ENCODE data around the gene ESAM.

ESAM gene

DNA sequence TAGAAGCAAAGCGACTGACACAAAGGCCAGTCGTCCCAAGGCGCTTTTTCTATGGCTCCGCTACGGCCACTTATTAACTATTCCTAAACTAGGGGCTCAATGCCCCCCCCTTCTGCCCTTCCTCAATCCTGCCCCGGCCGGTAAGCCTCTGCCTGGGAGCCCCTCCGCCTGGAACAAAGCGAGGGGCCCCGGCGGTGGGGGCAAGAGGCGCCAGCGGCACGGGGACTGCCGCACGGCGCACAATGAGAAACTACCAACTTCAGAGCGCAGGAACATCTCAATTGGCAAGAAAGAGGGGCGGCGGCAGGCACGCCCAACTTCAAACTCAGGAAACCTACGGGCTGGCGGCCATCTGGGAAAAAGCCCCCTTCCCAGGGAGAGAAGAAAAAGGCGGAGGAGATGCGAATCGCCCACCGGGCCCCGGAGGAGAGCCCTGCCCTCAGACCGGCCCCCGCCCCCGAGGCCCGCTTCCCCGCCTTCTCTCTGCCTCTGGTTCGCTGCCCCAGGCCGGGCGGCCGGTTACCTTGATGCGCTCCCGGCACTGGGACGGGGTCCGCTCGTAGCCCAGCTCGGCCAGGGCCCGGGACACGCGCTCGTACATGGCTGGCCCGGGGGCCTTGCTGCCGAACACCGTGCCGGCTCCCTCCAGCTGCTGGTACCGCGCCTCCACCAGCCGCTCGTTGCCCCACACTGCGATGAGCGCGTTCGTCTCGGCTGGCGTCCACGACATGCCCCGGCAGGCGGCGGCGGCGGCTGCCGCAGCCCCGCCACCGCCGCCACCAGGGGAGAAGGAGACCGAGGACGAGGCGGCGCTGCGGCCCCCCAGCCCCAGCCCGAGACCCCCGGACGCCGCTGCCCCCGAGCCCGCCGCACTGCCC, 37.5 kb upstream of the ESAM start:
- Histone ChIP-seq H3K4me1 (ENCODE audit: control insufficient read depth, insufficient read depth, low read depth, low read length) (peaks cover 4% of the 10 kb centered on the region), H3K36me3 (ENCODE audit: control insufficient read depth in 1 of 2, insufficient read depth in 2 of 2, low read depth in 1 of 2, low read length in 2 of 2) (peaks cover 0 to 4% of the 10 kb centered on the region in 2 experiments), H2BK12ac (ENCODE audit: low read length in 2 of 2) (peak overlapping the region in 1 of 2 experiments; percentile 72), H2BK120ac (ENCODE audit: low read depth, low read length) (peak overlapping the region; percentile 75), H2BK5ac (ENCODE audit: low read depth, low read length, poor library complexity, severe bottlenecking) (peak overlapping the region; percentile 100), H3K27me3 (ENCODE audit: control insufficient read depth in 1 of 2, insufficient read depth in 1 of 2, low read length in 2 of 2) (peaks cover 0 to 8% of the 10 kb centered on the region in 2 experiments), H3K4me2 (ENCODE audit: low read length, poor library complexity, severe bottlenecking) (peak overlapping the region; percentile 94), H3K9ac (ENCODE audit: low read length) (peak overlapping the region; percentile 95), H3K79me1 (replicated peaks; ENCODE audit: low read length, poor library complexity, severe bottlenecking) (peaks cover 11% of the 10 kb centered on the region), H4K91ac (ENCODE audit: low read length) (no peak overlapping the region), H3K9me3 (ENCODE audit: control insufficient read depth, low read length) (no peaks in the 10 kb centered on the region), H3K27ac (ENCODE audit: low read length, poor library complexity, severe bottlenecking) (peak overlapping the region; percentile 71), H3K18ac (ENCODE audit: low read depth in 1 of 2, low read length in 2 of 2) (peak overlapping the region; percentile 96 to 97), H2BK15ac (ENCODE audit: low read depth, poor library complexity, severe bottlenecking) (peak overlapping the region; percentile 87), H3K4ac (ENCODE audit: low read depth in 1 of 2, low read length in 2 of 2) (peak overlapping the region; percentile 75 to 84), H4K8ac (ENCODE audit: low read length) (peak overlapping the region; percentile 96), H3K23ac (ENCODE audit: low read length in 2 of 2) (peak overlapping the region in 1 of 2 experiments; percentile 94), H3K14ac (ENCODE audit: low read length in 2 of 2) (peak overlapping the region in 1 of 2 experiments; percentile 84), H2AFZ (ENCODE audit: low read depth, low read length) (peak overlapping the region; percentile 77), H3K4me3 (ENCODE audit: insufficient read depth in 1 of 2, low read depth in 1 of 2, low read length in 2 of 2) (peak overlapping the region; percentile 82 to 100), H2AK5ac (ENCODE audit: low read length, severe bottlenecking) (no peak overlapping the region)
- peak; percentile 56 for DNase-seq
- WGBS, result under 1% methylated on average over 61 of the region's 83 CpGs

GRCh38 chr11:124798991-124799347, 36.9 kb upstream of the ESAM start:
- Histone ChIP-seq H3K27me3 (ENCODE audit: control insufficient read depth in 1 of 2, insufficient read depth in 1 of 2, low read length in 2 of 2) (peaks cover 0 to 8% of the 10 kb centered on the region in 2 experiments), H3K9ac (ENCODE audit: low read length) (peak overlapping the region; percentile 95)
- WGBS, result under 1% methylated on average over 8 of the region's 8 CpGs

DNA sequence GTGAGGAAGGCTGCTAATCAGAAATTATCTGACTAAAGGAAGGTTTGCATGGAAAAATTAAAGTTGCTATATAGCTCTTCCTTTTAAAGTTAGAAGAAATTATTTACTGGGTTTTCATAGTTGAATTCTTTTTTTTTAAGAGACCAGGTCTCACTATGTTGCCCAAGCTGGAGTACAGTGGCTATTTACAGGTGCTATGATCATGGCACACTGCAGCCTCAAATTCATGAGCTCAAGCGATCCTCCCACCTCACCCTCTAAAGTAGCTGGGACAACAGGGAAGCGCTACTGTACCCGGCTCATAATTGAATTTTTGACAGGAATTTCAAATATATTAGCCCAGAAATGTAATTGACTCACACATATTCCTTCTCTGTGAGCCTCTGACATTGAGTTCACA, 34.2 kb upstream of the ESAM start:
- H3K14ac ChIP-seq (ENCODE audit: low read length in 2 of 2), result no peak overlapping the region
- 96% methylated on average over 3 of the region's 3 CpGs for WGBS
- H3K4ac ChIP-seq (ENCODE audit: low read depth in 1 of 2, low read length in 2 of 2), result no peak overlapping the region
- H2BK15ac ChIP-seq (ENCODE audit: low read depth, poor library complexity, severe bottlenecking), result no peak overlapping the region
- no peak overlapping the region for H2BK5ac ChIP-seq (ENCODE audit: low read depth, low read length, poor library complexity, severe bottlenecking)
- no peaks in the 10 kb centered on the region for H3K27me3 ChIP-seq (ENCODE audit: control insufficient read depth in 1 of 2, insufficient read depth in 1 of 2, low read length in 2 of 2)
- H2AK5ac ChIP-seq (ENCODE audit: low read length, severe bottlenecking), result no peak overlapping the region
- H3K4me3 ChIP-seq (ENCODE audit: insufficient read depth in 1 of 2, low read depth in 1 of 2, low read length in 2 of 2), result no peak overlapping the region
- no peak overlapping the region for H2BK120ac ChIP-seq (ENCODE audit: low read depth, low read length)
- H3K4me1 ChIP-seq (ENCODE audit: control insufficient read depth, insufficient read depth, low read depth, low read length), result peaks cover 1% of the 10 kb centered on the region
- H2BK12ac ChIP-seq (ENCODE audit: low read length in 2 of 2), result no peak overlapping the region
- DNase-seq, result no peak
- H4K91ac ChIP-seq (ENCODE audit: low read length), result no peak overlapping the region
- no peak overlapping the region for H3K9ac ChIP-seq (ENCODE audit: low read length)
- no peak overlapping the region for H3K18ac ChIP-seq (ENCODE audit: low read depth in 1 of 2, low read length in 2 of 2)
- no peak overlapping the region for H2AFZ ChIP-seq (ENCODE audit: low read depth, low read length)
- H3K23ac ChIP-seq (ENCODE audit: low read length in 2 of 2), result no peak overlapping the region
- no peaks in the 10 kb centered on the region for H3K9me3 ChIP-seq (ENCODE audit: control insufficient read depth, low read length)
- no peak overlapping the region for H3K27ac ChIP-seq (ENCODE audit: low read length, poor library complexity, severe bottlenecking)
- H3K79me1 ChIP-seq (replicated peaks; ENCODE audit: low read length, poor library complexity, severe bottlenecking), result peaks cover 23% of the 10 kb centered on the region
- H3K36me3 ChIP-seq (ENCODE audit: control insufficient read depth in 1 of 2, insufficient read depth in 2 of 2, low read depth in 1 of 2, low read length in 2 of 2), result no peaks in the 10 kb centered on the region
- no peak overlapping the region for H4K8ac ChIP-seq (ENCODE audit: low read length)
- no peak overlapping the region for H3K4me2 ChIP-seq (ENCODE audit: low read length, poor library complexity, severe bottlenecking)

More at GRCh38 chr11:124798991-124799347, 36.9 kb upstream of the ESAM start:
- H2BK120ac ChIP-seq (ENCODE audit: low read depth, low read length), result no peak overlapping the region
- peak; percentile 73 for DNase-seq
- peaks cover 11% of the 10 kb centered on the region for H3K79me1 ChIP-seq (replicated peaks; ENCODE audit: low read length, poor library complexity, severe bottlenecking)
- H3K36me3 ChIP-seq (ENCODE audit: control insufficient read depth in 1 of 2, insufficient read depth in 2 of 2, low read depth in 1 of 2, low read length in 2 of 2), result peaks cover 0 to 4% of the 10 kb centered on the region in 2 experiments
- no peak overlapping the region for H2BK15ac ChIP-seq (ENCODE audit: low read depth, poor library complexity, severe bottlenecking)
- peak overlapping the region; percentile 67 to 96 for H3K18ac ChIP-seq (ENCODE audit: low read depth in 1 of 2, low read length in 2 of 2)
- peak overlapping the region in 1 of 2 experiments; percentile 67 for H3K4ac ChIP-seq (ENCODE audit: low read depth in 1 of 2, low read length in 2 of 2)
- no peak overlapping the region for H3K14ac ChIP-seq (ENCODE audit: low read length in 2 of 2)
- no peak overlapping the region for H2BK5ac ChIP-seq (ENCODE audit: low read depth, low read length, poor library complexity, severe bottlenecking)
- peak overlapping the region; percentile 82 to 100 for H3K4me3 ChIP-seq (ENCODE audit: insufficient read depth in 1 of 2, low read depth in 1 of 2, low read length in 2 of 2)
- peaks cover 4% of the 10 kb centered on the region for H3K4me1 ChIP-seq (ENCODE audit: control insufficient read depth, insufficient read depth, low read depth, low read length)
- H4K91ac ChIP-seq (ENCODE audit: low read length), result no peak overlapping the region
- H2BK12ac ChIP-seq (ENCODE audit: low read length in 2 of 2), result no peak overlapping the region
- no peak overlapping the region for H2AK5ac ChIP-seq (ENCODE audit: low read length, severe bottlenecking)
- no peak overlapping the region for H4K8ac ChIP-seq (ENCODE audit: low read length)
- peak overlapping the region; percentile 62 for H3K27ac ChIP-seq (ENCODE audit: low read length, poor library complexity, severe bottlenecking)
- peak overlapping the region in 1 of 2 experiments; percentile 94 for H3K23ac ChIP-seq (ENCODE audit: low read length in 2 of 2)
- H3K4me2 ChIP-seq (ENCODE audit: low read length, poor library complexity, severe bottlenecking), result peak overlapping the region; percentile 94
- no peak overlapping the region for H2AFZ ChIP-seq (ENCODE audit: low read depth, low read length)
- no peaks in the 10 kb centered on the region for H3K9me3 ChIP-seq (ENCODE audit: control insufficient read depth, low read length)

DNA sequence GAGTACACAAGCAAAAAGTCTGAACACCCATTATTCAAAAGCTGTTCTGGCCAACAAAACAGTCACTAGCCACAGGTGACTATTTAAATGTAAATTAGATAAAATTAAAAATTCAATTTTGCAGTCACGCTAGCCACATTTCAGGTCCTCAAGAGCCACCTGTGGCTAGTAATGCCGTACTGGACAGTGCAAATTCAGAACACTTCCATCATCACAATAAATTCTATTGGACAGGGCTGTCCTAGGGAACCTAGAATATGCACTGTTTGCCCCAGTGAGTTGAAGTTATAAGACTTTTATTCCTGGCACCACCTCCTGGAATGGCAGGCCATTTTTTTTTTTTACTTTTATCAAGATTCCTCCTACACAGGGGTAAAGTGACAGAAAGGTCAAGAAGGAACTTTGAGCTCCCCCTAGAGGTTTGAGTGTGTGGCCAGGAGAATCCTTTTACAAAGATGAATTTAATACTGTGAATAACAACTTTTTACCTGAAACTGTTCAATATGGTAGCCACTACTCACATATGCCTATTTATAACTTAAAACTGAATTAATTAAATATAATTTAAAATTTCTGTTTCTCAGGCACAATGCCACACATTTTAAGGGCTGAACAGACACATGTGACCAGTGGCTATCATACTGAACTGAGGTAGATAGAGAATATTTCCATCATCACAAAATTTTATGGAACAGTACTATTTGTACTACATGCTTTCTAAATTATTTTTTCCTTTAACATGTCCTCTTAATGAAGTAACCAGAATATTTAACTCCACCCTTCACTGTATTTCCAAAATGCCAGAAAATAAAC, 31.6 kb upstream of the ESAM start:
- Histone ChIP-seq H3K4me3 (ENCODE audit: insufficient read depth in 1 of 2, low read depth in 1 of 2, low read length in 2 of 2) (no peak overlapping the region), H3K9ac (ENCODE audit: low read length) (no peak overlapping the region), H3K4ac (ENCODE audit: low read depth in 1 of 2, low read length in 2 of 2) (no peak overlapping the region), H3K27me3 (ENCODE audit: control insufficient read depth in 1 of 2, insufficient read depth in 1 of 2, low read length in 2 of 2) (no peaks in the 10 kb centered on the region), H2AK5ac (ENCODE audit: low read length, severe bottlenecking) (no peak overlapping the region), H3K36me3 (ENCODE audit: control insufficient read depth in 1 of 2, insufficient read depth in 2 of 2, low read depth in 1 of 2, low read length in 2 of 2) (no peaks in the 10 kb centered on the region), H2BK5ac (ENCODE audit: low read depth, low read length, poor library complexity, severe bottlenecking) (no peak overlapping the region), H3K4me1 (ENCODE audit: control insufficient read depth, insufficient read depth, low read depth, low read length) (peaks cover 1% of the 10 kb centered on the region), H3K27ac (ENCODE audit: low read length, poor library complexity, severe bottlenecking) (no peak overlapping the region), H4K91ac (ENCODE audit: low read length) (no peak overlapping the region), H3K4me2 (ENCODE audit: low read length, poor library complexity, severe bottlenecking) (no peak overlapping the region), H3K18ac (ENCODE audit: low read depth in 1 of 2, low read length in 2 of 2) (no peak overlapping the region), H3K9me3 (ENCODE audit: control insufficient read depth, low read length) (no peaks in the 10 kb centered on the region), H2AFZ (ENCODE audit: low read depth, low read length) (no peak overlapping the region), H2BK120ac (ENCODE audit: low read depth, low read length) (no peak overlapping the region), H3K79me1 (replicated peaks; ENCODE audit: low read length, poor library complexity, severe bottlenecking) (peaks cover 27% of the 10 kb centered on the region), H3K14ac (ENCODE audit: low read length in 2 of 2) (no peak overlapping the region), H4K8ac (ENCODE audit: low read length) (no peak overlapping the region), H3K23ac (ENCODE audit: low read length in 2 of 2) (no peak overlapping the region), H2BK12ac (ENCODE audit: low read length in 2 of 2) (no peak overlapping the region), H2BK15ac (ENCODE audit: low read depth, poor library complexity, severe bottlenecking) (no peak overlapping the region)
- 80% methylated on average over 1 of the region's 2 CpGs for WGBS
- peak; percentile 63 for DNase-seq

All from mesenchymal stem cell (in vitro differentiated cells and primary cell).